CD4-positive, alpha-beta T cell treated with Interleukin-6 for 4 hours (primary cell): ENCODE data around the gene PNCK.
"Not testable (repeated sequence)": the region's sequence is repeated elsewhere in the genome, so short reads cannot be mapped to it uniquely, and the experiment has no call there.

Source experiments
- DNase-seq: peaks from one replicate; pipeline ENCODE4 v3.0.0-alpha.2; 2020; ENCODE audit warnings: mixed read lengths

The PNCK gene

DNA sequence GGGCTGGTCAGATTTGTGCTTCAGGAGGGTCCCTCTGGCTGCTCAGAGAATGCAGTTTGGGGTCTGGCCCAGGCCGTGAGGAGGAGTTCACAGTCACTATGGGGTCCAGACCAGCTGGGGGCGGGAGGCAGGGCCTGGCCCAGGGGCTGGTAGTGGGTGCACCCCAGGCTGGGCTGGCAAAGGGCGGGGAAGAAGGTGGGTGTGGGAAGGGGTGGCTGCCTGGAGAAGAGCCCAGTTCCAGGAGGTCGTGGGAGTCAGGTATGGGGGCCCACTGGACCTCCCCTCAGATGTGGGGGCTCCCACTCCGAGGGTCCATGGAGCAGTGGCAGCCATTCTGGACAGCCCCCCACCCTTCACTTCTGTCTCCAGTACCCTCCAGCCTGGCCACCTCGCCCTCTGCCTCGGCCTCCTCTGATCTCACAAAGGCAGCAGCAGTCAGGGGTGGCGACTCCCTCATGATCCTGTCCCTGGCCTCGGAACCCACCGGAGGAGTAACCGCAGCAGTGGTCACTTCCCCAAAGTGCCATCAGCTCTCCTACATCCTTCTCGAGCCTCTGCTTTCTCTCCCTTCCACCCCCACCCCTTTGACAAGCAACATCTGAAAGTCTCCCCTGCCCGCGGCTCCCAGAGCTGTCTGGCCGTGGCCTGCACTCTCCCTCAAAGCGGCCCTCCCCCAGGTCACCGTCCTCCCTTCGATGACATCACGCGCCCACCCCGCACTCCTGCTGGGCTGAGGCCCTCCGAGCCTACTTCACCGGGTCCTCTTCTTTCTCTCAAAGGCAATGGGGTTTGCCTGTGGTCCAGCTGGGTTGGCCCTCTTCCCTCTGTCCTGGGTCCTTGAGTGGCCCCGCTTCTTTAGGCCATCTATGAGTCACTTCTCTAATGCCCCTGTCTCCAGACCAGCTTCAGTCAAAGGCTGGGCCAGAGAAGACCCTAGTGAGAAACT is 12.4 kb upstream of the PNCK start:
- DNase-seq = no peak

- DNase-seq = no peak
Observed at GRCh38 chrX:153685156-153685536, 11.5 kb upstream of the PNCK start.

- DNase-seq = no peak
Observed at GRCh38 chrX:153684467-153685155, 11.0 kb upstream of the PNCK start.

- not testable (repeated sequence) for DNase-seq
Observed at GRCh38 chrX:153683486-153683885, 9.9 kb upstream of the PNCK start.

- no peak for DNase-seq
Observed at GRCh38 chrX:153681175-153681574, 7.6 kb upstream of the PNCK start.

GRCh38 chrX:153674219-153674851 is 722 bp upstream of the PNCK start:
- no peak for DNase-seq

GRCh38 chrX:153672531-153673427 is 834 bp downstream of the PNCK start:
- no peak for DNase-seq

DNA sequence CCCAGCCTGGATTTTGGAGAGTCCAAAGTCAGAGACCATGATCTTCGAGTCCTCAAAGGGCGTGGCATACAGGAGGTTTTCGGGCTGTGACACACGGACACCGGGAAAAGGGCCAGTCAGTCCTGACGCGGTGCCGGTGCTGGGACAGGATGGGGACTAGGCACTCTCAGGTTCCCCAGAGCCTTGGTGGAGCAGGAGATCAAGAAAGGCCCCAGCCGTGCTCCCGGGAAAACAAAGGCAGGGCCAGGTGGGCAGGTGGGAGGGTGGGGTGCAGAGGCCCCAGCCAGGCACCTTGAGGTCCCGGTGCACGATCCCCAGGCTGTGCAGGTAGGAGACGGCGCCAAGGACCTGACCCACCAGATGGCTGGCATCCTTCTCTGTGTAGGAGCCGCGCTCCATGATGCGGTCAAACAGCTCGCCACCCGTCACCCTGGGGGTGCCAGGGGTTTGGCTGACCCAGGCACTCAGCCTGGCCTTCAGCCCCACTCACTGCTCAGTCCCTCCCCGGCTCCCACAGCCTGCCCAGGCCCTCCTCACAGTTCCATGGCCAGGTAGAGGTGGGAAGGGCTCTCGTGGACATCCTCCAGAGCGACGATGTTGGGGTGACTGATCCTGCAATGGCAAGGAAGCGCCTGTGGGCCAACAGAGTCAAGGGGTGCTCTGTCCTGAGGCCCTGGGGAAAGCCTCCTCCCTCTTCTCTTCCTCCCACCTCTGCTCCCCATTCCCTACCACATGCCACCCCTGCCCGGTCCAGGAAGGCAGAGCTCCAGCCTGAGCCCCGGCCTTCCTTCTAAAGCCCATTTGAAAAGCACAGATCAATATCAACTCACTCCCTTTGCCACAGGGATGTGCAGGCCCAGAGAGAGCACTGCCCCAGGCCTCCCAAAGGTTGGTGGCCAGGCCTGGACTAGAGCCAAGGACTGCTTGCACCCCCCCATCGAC is 1.8 kb downstream of the PNCK start:
- no peak for DNase-seq

DNA sequence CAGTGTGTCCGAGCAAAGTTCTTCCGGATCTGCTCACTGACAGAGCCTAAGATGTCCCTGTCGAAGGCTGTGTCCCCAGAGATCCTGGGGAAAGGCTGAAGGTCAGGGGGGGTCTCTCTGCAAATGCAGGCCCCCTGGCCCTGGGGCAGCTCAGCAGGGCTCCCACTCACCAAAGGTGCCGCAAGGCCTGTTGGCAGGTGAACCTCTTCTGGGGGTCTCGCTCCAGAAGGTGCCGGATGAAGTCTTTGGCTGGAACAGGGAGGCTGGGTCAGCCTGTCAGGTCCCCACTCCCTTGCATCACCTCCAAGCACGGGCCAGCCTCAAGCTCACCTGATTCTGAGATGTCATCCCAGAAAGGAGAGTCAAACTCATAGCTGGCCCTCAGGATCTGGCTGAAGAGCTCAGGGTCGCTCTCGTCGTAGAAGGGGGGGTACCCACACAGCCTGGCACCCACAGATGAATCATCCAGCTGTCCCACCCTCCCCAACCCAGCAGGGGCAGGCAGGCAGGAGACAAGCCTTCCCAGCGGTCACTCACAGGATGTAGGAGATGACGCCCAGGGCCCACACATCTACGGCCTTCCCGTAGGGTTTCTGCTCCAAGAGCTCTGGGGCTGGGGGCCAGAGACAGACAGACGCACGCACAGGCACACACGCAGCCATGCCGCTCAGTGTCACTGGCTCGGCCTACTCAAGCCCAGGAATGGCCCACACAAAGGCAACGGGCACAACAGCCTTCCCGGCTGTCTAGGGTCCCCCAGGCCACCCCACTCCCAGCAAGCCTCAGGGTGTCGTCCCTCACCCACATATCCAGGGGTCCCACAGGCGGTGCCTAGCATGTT is 2.6 kb downstream of the PNCK start:
- DNase-seq = no peak

DNA sequence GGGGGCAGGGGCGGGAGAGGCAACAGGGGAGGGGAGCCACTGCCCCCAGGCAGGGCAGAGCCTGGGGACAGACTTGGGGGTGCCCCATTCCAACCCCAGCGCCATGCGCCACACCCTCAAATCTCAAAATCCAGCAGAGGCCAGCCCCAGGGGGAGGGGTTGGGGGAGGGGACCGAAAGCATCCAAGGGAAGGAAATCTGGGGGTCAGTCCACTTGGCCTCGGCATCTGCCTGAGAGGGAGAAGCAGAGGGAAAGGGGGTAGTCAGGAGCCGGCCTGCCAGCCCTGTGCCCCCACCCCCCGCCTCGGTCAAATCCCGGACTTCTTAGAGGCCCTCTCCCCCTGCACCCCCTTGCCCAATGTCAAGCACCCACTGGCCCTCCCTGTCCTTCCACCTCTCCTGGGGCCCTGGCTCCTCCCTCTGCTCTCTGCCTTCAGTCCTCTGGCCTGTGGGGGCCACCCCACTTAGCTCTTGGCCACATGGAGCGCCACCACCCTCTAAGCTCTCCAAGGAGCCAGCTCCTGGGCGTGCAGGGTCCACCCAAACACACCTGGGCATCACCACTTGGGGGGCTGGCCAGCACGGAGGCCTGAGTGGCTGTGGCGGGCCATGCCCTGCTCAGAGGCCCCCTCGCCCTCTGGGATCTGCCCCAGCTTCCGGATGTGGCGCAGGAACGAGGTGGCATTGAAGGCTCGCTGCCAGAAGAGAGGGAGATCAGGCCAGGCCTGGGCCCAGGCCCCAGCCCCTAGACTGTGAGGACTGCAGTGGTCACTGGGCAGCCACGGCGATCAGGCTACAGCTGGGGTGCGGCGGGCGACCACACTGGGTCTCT is 3.5 kb downstream of the PNCK start:
- no peak for DNase-seq

GRCh38 chrX:153669174-153669890 is 4.3 kb downstream of the PNCK start:
- DNase-seq = peak; percentile 66

DNA sequence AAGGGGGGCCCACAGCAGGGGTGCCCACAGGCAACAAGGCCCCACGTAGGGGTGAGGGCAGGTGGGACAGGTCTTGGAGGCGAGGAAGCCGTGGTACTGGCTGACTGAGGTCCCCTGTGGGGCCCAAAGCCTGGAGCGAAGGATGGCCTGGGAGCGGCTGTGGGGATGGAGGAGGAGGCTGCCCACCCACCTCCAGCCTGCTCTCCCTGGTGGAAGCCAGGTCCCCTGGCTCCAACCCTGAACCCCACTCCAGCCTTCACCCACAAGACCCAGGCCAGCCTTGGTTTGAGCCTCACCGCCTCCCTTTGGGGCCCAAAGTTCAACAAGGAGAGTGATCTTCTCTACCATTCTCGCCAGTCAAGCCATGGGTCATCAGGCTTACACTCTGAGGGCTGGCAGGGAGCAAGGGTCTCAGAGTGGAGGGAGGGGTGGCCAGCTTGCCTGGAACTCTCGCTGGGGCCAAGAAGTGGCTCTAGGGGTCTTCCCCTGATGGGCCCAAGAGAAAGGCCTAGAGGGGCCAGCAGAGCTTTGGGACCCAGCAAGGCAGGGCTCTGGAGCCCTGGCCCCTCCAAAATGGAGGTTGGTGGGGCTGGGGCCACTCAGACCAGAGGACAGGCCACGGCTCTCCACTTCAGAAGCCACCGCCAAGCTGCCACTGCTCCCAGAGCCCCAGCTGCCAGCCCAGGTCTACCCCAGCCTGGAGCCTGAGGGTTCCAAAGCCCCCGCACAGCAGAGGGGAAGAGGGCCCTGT is 5.0 kb downstream of the PNCK start:
- DNase-seq = no peak

GRCh38 chrX:153667956-153668396 is 5.6 kb downstream of the PNCK start:
- DNase-seq = peak; percentile 80

- DNase-seq = no peak
Observed at GRCh38 chrX:153667281-153667955, 6.2 kb downstream of the PNCK start.

GRCh38 chrX:153665726-153666306 is 7.8 kb downstream of the PNCK start:
- no peak for DNase-seq

DNA sequence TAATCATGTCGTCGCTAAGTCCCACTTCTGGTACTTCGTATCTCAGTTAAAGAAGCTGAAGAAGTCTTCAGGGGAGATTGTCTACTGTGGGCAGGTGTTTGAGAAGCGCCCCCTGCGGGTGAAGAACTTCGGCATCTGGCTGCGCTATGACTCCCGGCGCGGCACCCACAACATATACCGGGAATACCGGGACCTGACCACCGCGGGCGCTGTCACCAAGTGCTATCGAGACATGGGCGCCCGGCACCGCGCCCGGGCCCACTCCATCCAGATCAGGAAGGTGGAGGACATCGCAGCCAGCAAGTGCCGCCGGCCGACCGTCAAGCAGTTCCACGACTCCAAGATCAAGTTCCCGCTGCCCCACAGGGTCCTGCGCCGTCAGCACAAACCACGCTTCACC is 11.3 kb downstream of the PNCK start:
- peak; percentile 77 for DNase-seq

DNA sequence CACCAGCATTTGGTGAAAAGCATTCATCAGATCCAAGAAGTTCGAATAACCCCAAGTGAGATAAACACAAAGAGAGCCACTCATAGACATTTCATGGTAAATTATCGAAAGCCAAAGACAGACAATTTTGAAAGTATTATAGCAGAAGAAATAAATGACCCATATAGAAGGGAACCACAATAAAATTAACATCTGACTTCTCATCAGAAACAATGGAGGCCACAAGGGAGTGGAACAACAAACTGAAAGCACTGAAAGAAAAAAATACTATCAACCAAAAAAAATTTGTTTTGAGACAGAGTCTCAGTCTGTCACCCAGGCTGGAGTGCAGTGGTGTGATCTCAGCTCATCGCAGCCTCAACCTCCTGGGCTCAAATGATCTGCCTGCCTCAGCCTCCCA is 14.3 kb downstream of the PNCK start:
- DNase-seq = no peak
